ENCODE measurements around the gene LUZP2. TPM values are rescaled to one million over a fixed set of nuclear protein-coding genes. Genes with fewer than 3 reads are reported as not detected.
A peak's percentile ranks its signal among the peaks of the same experiment; 100 is the strongest.

The LUZP2 gene
- total RNA-seq, 1 donor from 2014 or later: 0.23 TPM

DNA sequence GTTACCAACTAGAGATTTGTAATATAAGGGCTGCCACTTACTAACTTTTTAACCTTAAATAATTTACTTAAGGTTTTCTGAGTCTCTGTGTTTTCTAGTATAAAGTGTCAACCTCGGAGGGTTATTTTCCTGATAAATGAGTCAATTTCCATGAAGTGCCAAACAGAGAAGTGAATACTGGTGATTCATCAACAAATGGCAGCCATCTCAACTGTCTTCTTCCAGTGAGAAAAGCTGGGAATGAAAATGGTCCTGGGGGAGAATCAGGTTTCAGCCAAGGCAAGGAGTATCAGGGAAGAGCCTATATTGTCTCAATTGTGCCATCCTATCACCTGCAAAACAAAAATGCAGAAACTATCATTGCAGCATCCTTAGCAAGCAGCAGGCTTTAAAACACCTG lies 129.1 kb downstream of the LUZP2 start:
- DNase-seq (ENCODE audit: extremely low read depth, low read depth, low spot score): no peak

DNA sequence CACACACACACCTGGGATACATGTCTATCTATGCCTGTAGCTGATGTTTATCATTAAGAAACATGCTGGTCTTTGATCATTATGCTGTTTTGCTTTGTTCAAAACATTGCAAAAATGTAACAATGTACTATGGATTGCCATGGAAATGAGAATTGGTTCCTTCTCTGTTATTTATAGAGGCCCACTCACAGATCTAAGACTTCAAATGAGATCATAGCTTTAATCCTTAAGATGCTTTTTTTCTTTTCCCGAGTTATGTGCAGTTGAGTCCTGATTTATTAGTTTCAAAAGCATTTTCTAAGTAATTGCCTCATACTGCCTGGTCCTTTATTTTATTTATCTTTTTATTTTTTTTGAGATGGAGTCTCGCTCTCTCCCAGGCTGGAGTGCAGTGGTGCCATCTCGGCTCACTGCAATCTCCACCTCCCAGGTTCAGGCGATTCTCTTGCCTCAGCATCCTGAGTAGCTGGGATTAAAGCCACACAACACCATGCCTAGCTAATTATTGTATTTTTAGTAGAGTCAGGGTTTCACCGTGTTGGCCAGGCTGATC lies 131.4 kb downstream of the LUZP2 start:
- no peak for DNase-seq (ENCODE audit: extremely low read depth, low read depth, low spot score)

DNA sequence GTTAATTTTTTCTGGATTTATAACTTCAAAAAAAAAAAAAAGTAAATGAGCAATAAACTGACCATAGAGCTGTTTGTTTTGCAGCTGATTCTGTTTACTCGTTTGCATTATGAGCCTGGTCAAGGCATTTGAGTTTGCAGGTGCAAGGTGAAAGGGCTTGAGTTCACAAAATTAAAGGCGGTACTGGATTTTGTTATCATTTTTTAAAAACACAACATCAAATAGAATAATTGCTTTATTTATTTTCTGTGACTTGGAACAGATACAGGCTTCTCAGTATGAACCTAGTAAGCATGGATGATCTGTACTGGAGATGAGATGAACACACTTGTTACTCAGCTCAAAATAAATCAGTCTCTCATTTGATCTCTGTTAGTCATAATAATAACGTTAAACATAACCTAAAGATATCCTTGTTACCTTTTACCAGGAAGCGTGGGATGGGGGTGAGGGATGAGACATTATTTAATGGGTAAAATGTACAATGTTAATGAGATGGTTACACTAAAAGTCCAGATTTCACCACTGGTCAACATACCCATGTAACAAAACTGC lies 137.8 kb downstream of the LUZP2 start:
- no peak for DNase-seq (ENCODE audit: extremely low read depth, low read depth, low spot score)

DNA sequence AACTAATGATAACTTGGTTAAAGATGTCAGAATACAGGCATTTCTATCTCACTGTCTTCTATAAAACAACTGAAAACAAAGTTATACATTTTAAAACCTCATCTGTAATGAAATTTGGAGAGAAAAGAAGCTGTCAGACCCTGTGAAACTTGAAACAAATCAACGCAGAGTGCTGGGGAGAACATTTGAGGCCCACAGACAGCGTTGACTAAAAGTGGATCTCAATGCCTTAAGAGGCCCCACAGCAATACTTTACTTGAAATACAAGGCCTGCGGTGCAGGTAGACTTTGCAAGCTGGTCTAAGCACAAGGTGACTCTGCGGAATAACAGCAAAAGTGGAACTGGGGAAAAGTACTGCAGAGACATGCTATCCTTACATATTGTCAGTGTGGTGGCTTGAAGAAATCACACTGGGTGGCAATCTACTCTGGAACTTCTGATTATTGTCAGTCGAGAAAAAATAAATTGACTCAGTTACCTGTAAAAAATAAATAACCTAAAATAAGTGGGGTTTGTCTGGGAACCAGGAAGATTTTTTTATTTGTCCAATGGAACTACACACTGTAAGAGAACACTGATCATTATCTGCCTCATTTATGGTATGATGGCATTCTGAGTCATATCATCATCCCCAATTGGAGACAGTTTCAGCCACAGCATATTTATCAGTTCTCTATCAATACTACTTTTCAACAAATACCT lies 138.9 kb downstream of the LUZP2 start:
- no peak for DNase-seq (ENCODE audit: extremely low read depth, low read depth, low spot score)

DNA sequence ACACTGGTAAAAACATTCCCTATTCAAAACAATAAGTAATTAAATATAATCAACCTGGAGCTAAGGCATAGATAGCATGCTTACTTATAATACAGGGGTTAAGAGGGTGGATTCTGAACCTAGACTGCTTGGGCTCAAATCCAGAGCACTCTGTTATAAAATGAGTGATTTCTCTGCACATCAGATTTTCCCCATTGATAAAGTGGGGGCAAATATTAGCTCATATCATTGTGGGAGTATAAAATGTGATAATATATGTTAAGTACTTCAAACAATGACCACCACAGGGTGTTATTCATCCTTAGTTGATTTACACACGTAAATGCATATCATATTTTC lies 139.4 kb downstream of the LUZP2 start:
- no peak for DNase-seq (ENCODE audit: extremely low read depth, low read depth, low spot score)

DNA sequence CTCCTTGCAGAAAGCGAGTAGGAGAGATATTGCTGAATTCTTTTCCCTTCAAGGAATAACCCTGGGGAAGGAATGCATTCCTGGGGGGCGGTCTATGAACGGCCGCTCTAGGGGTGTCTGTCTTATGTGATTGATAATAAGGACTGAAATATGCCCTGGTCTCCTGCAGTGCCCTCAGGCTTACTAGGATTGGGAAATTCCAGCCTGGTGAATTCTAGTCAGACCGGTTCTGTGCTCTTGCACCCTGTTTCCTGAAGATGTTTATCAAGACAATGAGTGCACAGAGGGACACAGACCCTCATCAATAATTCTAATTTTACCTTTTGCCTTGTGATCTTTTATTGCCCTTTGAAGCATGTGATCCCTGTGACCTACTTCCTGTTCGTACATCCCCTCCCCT lies 140.7 kb downstream of the LUZP2 start:
- no peak for DNase-seq (ENCODE audit: extremely low read depth, low read depth, low spot score)

DNA sequence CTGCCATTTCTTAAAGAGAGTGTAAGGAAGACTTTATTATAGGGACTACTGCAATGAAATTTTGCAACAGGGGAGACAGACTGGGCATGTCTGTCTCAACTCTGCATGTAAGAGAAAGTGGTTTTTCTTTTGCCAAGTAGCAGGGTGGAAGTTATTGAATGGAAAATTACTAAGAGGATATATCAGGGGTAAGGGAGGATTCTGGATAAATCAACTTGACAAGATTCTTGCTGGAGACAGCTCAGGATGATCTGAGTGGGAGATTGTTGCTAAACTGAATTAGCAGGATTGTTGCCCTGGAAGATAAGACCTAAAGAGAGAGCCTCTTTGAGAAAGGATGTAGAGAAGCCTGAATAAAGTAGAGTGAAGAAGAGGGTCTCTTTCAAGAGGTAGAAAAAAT lies 145.8 kb downstream of the LUZP2 start:
- DNase-seq (ENCODE audit: extremely low read depth, low read depth, low spot score): no peak

DNA sequence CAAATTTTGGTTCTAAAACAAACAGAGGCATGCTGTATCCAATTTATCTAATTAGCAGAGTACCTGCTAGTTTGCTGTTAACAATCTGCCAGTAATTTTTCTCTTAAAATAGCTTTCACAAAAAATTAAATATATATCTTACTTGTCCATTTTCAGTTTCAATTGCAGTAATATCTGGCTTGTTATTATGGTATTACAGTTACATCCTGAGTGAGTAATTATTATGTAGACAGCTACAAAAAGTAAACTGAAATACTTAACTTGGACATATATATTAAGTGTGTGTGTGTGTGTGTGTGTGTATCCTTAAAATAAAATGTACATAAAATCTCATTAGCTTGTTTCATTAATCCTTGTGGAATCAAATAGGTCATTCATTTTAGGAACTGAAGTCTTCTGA lies 148.7 kb downstream of the LUZP2 start:
- DNase-seq (ENCODE audit: extremely low read depth, low read depth, low spot score): no peak

DNA sequence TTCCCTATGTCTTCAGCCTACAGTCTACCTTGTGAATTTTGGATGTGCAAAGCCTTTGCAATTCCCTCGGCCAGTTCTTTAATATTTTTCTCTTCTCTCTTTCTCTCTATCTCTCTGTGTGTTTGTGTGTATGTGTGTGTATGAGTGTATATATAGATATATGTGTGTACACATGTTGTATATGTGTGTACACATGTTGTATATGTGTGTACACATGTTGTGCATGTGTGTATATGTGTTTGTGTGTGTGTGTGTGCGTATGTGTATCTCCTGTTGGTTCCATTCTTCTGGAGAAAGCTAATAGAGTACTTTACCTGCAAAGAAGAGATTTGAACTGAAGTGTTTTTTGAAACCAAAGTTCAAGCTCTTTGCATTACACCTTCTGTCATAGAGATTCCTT lies 155.0 kb downstream of the LUZP2 start:
- no peak for DNase-seq (ENCODE audit: extremely low read depth, low read depth, low spot score)

DNA sequence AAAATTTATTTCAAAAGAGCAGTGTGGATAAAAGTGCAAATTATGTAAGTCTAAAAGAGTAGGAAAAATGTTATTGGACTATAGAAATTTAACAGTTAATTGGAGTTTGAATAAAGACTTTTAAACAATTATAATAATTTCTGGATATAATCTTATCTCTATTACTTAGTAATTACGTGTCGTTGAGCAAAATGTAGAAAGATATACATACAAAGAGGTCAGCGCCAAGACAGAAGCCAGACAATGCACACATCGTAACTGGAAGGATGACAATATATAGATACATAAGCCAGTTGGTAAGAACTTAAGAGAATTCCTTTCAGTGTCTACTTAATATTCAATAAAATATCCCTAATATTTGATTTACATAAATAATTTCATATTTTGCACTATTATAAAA lies 157.0 kb downstream of the LUZP2 start:
- no peak for DNase-seq (ENCODE audit: extremely low read depth, low read depth, low spot score)

DNA sequence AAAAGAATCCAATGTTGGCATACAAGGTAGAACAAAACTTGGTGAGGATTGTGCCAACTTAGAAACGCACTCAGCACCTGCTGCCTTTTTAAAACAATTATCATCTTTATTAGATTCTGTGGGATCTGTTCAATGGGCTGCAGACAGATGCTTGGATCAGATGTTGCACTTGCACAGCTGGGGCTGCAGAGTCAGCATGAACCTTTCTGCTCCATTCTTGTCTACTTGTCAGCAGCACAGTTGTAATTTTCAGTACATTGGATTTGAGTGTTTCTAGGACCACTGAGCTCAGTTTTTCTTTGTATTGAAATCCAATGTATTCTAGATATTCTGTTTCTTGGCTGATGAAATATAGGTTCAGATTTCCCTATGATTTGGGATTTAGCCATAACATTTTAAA lies 164.5 kb downstream of the LUZP2 start:
- DNase-seq (ENCODE audit: extremely low read depth, low read depth, low spot score): no peak

DNA sequence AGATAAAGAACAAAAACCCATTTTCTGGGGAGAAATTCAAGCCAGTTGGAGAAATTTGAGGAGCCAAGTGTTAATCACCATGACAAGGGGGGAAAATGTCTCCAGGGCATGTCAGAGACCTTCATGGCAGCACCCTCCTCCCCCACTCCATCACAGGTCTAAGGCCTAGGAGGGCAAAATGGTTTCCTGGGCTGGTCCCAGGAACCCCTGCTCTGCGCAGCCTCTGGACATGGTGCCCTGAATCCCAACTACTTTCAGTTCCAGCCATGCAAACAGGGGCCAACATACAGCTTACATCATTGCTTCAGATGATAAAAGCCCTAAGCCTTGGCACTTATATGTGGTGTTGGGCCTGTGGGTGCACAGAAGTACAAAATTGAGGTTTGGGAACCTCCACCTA lies 167.5 kb downstream of the LUZP2 start:
- no peak for DNase-seq (ENCODE audit: extremely low read depth, low read depth, low spot score)

DNA sequence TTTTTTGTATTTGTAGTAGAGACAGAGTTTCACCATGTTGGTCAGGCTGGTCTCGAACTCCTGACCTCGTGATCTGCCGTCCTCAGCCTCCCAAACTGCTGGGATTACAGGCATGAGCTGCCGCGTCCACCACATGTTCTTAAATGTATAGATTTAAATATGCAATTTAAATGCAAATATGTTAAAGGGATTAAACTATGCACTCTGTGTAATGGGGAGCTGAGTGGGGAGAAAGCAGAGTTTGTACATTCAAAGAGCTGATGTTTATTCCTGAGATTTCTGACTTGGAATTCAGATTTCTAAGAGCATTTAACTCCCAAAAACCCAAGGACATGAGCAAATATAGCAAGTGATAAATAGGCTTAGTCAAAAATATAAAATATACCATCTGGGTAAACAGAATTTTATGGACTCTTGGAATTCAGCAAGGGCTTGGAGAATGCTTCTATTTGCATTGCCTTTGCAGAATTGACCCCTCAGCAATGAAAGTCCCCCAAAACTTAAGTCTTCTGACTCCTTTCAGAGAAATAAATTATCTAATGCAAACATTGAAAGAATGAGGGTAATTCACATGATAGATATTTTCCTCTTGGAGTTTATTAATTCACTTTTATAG lies 170.6 kb downstream of the LUZP2 start:
- DNase-seq (ENCODE audit: extremely low read depth, low read depth, low spot score): no peak

DNA sequence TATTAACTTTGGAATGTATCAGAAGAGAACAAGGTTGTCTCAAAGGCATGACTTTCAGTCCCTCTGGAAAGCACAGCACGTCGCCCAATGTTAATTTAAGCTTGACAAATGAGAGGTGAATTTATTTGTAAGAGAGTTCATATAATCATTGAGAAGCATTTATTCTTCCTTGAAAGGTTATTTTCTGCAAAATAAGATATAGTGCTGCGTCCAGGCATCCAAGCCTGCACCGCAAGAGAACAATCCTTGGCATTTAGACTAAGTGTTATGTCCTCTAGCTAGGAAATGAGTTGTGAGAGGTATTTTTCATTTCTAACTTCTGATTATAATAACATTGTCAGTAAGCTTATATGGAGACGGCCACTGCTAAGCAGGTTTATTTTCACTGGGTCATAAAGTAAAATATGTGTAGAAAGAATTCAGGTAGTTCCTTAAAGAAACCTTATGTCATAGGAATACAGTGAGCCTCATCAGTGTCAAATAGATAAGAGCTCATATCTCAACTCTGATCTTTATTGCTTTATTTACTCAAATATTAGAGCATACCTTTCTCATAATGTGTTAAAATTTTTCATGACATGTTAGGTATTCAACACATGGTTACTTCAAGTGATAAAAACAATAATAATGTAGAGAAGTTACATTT lies 182.0 kb downstream of the LUZP2 start:
- DNase-seq (ENCODE audit: extremely low read depth, low read depth, low spot score): no peak

DNA sequence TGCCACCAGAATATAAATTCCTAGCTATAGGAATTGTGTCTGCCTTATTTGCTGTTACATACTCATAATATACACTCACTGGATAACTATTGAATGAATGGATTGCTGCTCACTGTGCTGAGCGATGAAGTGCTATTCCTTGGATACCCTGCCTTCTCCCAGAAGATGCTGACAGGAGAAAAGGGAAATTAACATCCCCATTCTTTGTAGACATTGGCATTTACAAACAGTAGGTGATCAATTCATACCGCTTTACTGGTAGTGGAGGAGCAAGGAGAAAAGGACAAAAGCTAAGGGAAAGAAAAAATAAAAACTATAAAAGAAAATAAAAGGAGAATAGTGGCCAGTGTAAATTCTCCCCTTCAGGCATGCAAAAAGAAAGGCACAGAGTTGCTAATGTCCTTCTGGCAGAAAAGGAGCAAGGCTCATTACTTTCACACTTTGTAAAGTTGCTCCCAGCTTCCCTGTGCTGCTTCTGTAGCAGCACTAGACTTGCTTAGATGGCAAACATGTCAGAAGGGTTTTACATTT lies 183.0 kb downstream of the LUZP2 start:
- no peak for DNase-seq (ENCODE audit: extremely low read depth, low read depth, low spot score)

DNA sequence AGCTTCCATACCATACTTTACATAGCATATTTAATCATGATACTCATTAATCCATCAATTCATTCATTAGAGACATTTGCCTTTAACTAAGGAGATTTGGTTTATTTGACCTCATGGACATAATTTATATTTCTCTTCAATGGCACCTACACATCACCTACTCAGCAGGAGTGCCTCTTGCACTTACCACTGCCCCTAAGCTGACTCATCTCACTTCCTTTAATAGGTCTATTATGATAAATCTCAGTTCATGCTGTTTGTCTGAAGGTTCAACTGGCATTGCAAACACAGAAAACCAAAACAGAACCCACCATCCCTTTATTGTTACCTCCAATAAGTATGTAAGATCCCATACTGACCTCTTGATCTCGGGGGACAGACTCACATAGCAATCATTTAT lies 186.7 kb downstream of the LUZP2 start:
- no peak for DNase-seq (ENCODE audit: extremely low read depth, low read depth, low spot score)

DNA sequence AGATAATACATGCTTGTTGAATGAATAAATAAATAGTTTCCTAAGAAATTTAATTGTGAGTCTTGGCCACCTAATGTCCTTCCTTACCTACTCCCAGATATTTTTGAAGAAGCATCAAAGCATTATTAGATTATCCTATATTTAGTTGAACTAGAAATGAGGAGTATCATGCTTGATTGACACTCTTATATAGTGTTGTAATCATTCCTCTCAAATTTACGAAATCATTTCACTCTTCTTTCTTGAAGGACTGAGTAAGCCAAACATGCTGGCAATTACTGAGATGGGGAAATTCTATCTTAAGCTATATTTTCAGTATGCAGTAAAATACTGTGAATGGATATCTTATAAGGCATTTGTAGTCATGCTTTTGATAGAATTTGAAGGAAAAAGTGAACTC lies 189.0 kb downstream of the LUZP2 start:
- no peak for DNase-seq (ENCODE audit: extremely low read depth, low read depth, low spot score)

DNA sequence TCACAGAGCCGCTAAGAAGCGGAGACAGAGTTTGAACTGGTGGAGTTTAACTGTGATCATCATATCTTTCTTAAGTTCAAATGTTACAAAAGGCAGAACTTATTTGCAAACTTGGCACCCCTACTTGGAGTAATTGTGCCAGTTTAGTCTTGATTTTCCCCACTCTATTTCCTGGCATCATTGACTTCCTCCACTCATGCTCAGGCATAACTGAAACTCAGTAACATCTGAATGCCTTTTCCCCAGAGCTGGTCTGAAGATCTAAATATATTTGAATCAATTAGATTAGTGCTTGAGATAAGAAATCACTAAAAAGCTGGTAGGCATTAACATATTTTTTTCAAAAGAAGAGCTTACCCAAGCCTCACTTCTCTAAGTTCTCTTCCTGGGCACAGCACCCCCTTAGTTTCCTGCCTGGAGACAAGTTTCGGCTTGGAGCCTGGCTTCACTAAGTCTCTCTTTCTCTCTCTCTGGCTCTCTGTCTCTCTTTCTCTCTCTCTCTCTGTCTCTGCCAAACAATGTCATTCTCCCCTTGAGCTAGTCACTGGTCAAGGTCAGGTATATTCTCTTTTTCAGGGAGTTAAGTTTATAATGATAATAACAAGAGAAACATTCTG lies 190.8 kb downstream of the LUZP2 start:
- DNase-seq (ENCODE audit: extremely low read depth, low read depth, low spot score): no peak

DNA sequence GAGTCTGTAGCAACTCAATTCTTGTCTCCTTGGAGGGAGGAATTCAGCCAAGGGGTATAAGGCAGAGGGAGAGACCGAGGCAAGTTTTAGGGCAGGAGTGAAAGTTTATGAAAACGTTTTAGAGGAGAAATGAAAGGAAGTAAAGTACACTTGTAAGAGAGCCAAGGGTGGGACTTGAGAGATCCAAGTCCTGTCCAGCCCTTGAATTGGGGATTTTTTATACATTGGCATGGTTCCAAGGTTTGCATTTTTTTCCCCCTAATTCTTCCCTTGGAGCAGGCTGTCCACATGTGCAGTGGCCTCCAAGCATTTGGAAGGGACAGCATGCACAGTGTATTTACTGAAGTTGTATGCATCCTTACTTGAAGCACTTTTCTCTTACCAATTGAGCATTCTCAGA lies 192.1 kb downstream of the LUZP2 start:
- no peak for DNase-seq (ENCODE audit: extremely low read depth, low read depth, low spot score)

DNA sequence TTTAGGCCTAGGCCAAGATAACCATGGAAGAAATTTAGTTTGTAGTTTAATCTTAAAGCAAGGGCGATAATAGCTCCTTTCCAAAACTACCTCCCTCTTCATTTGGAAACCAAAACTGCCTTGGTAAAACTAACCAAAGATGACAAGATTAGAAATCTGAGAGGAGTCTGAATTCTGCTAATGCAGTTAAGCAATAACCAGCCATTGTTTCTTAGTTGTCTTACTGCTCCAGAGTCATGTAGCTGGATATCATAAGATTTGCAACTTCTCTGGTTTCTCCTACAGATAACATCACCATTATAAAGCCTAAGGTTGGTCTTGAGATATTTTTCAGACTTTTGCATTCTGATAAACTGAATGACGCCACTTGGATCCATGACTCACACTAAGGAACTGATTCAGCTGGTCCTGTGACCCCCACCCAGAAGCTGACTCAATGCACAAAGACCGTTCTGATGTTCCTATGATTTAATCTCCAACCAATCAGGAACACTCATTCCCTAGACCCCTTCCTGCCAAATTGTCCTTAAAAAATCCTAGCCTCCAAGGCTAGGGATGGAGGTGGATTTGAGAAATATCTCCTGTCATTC lies 200.8 kb downstream of the LUZP2 start:
- peak; percentile 20 for DNase-seq (ENCODE audit: extremely low read depth, low read depth, low spot score)

DNA sequence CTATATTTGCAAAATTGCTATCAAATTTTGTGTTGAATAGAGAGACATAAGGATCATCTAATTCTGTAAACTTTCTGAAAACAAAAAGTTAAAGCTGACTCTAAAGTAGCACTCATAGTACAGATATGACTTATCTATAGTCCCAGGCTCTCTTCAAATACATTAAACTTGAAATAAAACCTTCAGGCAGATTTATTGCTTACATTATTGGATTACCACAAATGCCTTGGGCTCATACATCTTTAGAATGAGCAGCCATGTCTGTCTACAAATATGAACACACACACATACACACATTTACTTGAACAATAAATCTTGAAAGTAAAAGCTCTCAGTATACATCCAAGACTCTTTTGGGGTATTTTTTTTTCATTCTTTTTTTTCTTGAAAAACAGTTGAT lies 207.9 kb downstream of the LUZP2 start:
- DNase-seq (ENCODE audit: extremely low read depth, low read depth, low spot score): no peak
